Activated CD8-positive, alpha-beta memory T cell treated with anti-CD3 and anti-CD28 coated beads for 36 hours (primary cell): ENCODE measurements around the gene LRRC28. TPM values are rescaled to one million over a fixed set of nuclear protein-coding genes. Genes with fewer than 3 reads are reported as not detected.

Experiments
- CTCF ChIA-PET: fragments of 350-600 bp; sonication (Branson Sonifier 250); formaldehyde crosslinking; loops from one replicate; lab custom pipeline; 2021; ENCODE audit warnings: antibody characterized with exemption; lab: Charles Lee
- POLR2A ChIA-PET: fragments of 350-600 bp; sonication (Branson Sonifier 250); formaldehyde crosslinking; loops from one replicate; lab custom pipeline; 2021; ENCODE audit warnings: antibody characterized with exemption; lab: Charles Lee
- total RNA-seq, 2 experiments: library from RNA; stranded (reverse); gene quantifications; one replicate each; pipeline ENCODE4 v1.2.3, GENCODE V29; 2021

The LRRC28 gene
- total RNA-seq, 2 experiments from 2014 or later: 17.0 to 17.6 TPM

DNA sequence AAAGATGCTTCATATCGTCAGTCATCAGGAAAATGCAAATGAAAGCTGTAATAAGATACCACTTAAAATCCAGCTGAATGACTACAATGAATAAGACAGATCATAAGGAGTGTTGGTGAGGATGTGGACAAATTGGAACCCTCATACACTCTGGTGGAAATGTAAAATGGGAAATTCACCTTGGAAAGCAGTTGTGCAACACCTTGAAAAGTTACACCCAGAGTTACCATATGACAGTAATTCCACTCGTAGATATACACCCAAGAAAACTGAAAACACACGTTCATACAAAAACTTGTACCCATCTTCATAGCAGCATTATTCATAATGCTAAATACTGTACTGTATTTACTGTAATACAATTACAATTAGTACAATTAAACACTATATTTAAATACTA, 4.2 kb upstream of the LRRC28 start:
- POLR2A ChIA-PET: no interaction called here
- CTCF ChIA-PET: no interaction called here

DNA sequence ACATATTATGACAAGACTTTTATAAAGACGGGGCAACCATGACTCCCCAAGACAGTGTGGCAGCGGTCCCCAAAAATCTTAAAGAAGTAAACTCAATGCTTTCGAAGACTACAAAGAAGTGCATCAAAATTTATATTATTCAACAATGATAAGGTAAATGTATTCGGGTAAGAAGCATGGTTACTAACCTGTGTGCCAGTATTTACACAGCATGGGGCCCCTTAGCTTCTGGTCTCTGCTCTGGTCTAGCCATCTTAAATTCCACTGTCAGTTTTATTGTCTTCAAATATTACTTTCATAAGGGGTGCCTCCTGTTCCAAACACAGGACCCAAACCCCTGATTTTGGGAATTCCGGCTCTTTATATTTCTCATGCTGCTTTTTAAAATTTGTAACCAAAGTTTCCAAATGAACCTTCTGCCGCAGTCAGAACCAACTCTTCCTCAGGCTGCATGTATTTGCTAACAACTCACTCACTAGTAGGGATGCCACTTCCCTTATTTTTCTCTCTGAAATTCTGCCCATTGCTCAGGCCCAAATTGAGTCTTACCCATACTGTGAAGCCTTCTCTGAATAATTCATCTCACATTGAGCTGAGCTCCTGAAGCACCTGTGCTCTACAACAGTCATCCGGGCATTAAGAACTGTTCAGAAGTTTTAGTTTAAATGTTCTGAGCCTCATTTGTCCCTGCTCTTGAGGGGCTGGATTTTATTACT, 3.1 kb upstream of the LRRC28 start:
- POLR2A ChIA-PET: no interaction called here
- CTCF ChIA-PET: no interaction called here

DNA sequence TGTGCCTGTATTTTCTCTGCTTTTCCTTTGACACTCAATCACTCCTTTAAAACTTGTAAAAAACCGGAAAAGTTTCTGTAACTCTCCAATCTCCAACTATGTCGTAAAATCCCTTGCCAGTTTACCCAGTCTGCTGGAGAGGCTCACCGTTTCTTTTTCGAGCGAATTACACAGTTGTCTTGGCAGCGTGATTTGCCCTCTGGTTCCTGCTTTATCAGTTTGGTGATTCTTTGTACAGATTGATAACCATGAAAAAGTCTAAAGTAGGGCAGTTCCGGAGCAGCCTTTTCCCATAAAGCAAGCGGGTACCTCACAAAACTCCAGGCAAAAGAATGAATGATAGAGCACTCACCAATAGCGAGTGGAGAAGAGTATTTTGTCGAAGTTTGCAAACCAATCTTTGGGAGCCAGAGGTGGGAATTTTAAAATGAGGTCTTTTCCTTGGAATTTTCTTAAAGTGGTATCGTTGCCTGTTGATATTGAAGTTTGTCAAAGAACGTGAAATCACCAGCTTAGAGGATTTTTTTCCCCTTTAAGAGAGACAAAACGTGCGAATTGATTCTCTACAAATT, 1.9 kb upstream of the LRRC28 start, which contains the start of gene TTC23:
Gene TTC23 (minus strand): TSS at position 312 of the 572 bp plus-strand sequence. CDS start 20,869 bp downstream, outside the sequence.
- ChIA-PET POLR2A (no interaction called here), CTCF (no interaction called here)

DNA sequence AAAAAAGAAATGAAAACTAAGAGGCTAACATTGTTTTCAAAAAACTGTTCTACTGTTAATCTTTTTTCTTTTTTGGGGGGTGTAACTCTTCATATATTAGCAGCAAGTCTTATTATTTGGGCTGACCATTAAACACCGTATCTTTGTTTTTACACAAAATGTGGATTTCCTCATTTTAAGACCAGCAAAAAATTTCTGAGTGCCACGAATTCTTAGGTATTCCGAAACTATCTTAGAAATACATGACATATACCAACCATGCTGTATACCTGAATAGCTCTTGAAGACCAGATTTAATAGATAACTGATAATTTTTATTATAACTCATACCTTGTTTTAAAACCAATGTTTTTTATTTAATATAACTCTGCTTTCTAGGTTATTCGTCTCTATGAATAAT, 1.3 kb upstream of the LRRC28 start:
- ChIA-PET POLR2A (no interaction called here), CTCF (no interaction called here)

DNA sequence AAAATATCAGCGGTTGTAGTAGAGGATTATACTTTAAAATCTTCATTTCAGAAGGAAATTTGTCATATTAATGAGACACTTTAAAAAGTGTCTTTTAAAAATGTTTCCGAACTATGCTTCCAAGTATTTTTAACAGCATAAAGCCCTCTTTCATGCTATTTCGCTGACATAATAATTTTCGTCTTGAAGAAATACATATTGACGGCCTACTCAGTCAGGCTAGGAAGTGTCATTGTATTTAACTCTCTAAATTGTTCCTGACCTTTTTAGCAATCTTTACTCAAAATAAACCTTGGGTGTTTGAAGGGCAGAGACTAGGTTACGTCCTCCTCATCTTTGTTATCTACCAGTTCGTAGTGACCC, 806 bp upstream of the LRRC28 start:
- ChIA-PET POLR2A (interaction anchor here (0.9 to 2.1 kb wide), 2 partner anchors 483 to 556 kb away, joined by 3 to 9 read pairs; partner anchors contain the start of gene LYSMD4), CTCF (interaction anchor here (1.5 kb wide), 1 partner anchor 119 kb away, joined by 3 read pairs; no protein-coding TSS in a partner anchor)

DNA sequence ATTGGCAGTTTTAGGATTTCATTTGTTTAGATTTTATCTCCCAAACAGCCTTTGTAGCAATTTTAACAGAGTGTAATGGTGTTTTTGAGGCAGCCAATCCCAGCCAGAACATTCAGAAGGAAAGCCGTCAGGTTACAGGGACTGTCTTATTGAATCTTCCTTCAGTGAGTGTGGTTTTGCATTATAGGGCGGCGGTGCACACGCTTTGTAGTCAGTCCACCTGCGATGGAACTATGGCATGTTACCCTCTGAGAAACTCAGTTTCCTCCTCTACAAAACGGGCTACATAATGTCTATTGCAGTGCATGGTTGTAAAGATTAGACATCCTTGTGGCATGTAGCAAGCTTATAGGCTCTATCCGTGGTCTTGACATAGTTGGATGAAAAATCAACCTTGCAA, 1.0 kb downstream of the LRRC28 start:
- ChIA-PET CTCF (no interaction called here), POLR2A (interaction anchor here (2.1 kb wide), 1 partner anchor 481 kb away, joined by 9 read pairs; the partner anchor contains the start of gene LYSMD4)

DNA sequence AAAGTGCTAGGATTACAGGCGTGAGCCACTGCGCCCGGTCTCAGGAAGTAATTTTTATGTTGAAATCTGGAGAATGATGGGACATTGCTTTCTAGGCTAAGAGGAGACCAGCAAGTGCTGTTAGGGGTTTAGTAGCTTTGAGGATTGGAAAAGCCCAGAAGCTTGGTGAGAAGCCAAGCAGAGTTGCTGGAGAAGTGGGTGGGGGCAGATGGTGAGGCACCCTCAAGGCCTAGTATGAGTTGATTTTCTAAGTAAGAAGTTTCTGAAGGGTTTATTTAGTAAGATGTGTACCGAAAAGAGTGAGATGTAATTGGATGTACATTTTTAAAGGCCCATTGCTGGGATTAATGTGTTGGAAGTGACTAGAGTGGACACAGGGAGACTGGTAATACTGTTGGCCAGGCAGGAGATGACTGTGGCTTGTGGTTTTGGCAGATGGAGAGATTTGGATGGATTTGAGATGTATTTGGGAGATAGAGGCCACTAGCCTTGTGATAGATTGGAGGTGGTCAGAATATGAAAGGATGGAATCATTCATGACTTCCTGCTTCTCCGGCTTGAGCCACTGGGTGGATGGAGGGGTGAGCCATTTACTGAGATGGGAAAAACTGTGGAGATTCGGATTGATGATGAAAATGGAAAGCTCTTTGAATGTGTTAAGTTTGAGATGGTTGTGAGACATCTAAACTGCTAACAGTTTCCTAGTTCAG, 2.3 kb downstream of the LRRC28 start:
- POLR2A ChIA-PET: no interaction called here
- CTCF ChIA-PET: no interaction called here

DNA sequence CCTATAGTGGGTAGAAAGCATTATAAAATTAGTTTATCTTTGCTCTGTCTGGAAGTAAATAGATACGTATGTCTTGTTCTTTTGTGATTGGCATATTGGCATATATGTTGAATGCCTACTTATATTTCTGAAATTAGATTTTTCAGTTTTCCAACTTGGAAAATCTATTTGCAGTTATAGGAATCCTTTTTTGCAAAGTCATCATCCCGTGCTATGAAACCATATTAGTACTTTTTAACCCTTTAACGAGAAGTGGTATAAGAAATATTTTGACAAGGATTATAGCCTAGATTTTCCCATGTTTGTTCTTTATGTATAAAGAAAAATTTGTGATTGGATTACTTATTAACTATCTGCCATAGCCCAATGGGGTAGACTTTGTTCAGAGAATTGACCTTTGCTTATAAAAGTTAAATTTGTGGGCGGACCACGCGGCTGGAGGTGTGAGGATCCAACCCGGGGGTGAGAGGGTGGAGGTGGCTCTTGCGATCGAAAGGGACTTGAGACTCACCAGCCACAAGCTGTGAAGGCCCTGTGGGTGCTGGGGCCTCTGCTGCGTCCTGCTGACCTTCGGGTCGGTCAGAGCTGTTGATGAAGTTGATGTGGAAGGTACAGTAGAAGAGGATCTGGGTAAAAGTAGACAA, 5.9 kb downstream of the LRRC28 start:
- POLR2A ChIA-PET: no interaction called here
- CTCF ChIA-PET: no interaction called here

DNA sequence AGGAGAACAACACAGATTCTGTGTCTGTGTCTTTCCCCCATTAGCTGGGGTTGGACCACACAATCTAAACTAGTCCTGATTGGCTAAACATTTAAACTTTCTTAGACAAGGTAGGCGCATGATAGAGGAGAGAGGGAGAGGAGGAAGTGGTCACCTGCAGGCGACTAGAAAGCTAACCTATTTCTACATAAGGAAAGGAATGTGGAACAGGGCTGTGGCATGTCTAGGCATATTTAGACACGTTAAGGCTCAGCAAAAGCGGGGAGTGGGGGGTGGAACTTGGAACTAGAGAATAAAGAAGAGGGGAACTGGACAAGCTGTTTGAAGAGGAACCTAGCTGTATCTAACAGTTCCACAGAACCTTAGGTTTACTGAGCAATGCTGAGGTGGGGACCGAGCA, 12.8 kb downstream of the LRRC28 start:
- ChIA-PET POLR2A (no interaction called here), CTCF (interaction anchor here (2.2 kb wide), 1 partner anchor 9 kb away, joined by 11 read pairs; no protein-coding TSS in a partner anchor)

DNA sequence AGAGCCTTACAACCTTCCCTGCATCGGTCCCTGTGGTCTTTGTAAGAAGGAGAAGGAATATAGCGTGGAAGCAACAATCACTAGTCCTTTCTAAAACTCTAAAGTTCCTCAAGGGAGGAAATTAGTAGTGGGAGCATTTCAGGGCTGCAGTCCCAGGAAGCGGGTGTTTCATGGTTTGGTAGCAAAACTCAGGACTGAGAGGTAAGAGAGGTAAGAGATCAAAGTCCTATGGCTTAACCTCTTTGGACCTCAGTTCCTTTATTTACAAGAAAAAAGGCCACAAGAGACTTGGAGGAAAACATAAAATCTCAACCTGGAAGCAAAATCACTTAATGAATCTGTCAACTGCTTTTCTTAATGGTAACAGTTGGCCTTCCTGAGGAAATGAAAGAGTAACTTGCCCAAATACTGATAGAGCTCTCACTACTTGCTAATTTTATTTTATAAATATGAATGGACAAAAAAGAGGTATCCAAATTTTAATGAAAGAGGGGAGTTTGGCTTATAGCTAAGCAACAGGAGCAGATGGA, 14.3 kb downstream of the LRRC28 start:
- ChIA-PET CTCF (no interaction called here), POLR2A (no interaction called here)

DNA sequence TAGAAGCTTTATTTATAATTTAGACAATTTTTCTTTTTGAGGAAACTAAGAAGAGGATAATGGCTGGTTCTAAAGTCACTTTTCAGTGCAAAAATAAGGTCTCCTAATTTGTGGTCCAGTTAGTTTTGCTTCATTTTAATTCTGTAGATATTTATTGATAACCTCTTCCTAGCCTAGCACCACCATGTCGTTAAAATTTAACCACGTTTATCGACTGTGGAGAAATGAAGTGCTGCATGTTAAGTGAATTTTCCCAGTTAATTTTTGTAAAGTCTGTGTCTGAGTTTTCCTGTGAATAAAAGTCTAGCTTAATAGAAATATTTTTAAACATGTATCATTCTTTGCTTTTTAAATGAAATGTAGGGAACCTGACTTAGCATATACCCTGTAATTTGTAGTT, 16.7 kb downstream of the LRRC28 start:
- ChIA-PET POLR2A (no interaction called here), CTCF (interaction anchor here (1.4 kb wide), 1 partner anchor 13 kb away, joined by 3 read pairs; no protein-coding TSS in a partner anchor)

DNA sequence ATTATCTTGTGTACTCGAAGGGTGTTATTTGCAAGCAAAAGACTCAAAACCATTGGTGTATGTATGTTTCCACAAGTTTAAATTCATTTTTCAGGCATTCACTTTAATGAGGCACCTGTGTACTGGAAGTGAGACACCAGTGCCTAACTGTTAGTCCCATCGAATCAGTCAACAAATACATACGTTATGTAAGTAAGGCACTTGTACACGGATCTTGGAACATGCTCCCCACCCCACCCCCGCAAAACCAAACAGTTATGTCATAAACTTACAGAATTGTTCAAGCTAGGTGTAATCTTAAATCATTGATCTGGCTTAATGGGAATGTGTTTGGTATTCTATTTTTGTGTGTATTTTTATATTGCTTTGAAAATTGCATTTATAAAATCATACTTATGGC, 17.1 kb downstream of the LRRC28 start:
- ChIA-PET CTCF (interaction anchor here (1.4 kb wide), 1 partner anchor 13 kb away, joined by 3 read pairs; no protein-coding TSS in a partner anchor), POLR2A (no interaction called here)

DNA sequence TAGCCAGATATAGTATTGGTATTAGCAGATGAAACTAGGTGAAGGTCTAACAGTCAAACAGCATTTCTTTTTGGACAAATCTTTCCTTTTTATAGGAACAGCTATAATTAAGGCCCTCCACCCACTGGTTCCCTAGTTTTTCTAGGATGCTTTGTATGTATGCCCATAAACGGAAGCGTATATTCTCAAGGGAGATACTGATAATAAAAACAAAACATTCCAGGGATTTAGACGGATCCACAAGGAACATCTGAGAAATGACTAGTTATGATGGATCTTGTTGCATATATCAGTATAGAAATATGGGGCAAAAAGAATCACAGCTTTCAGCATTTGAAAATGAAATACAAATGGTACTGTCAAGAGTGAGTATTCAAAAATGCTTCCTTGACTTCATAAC, 22.5 kb downstream of the LRRC28 start:
- ChIA-PET CTCF (interaction anchor here (1.4 to 4.9 kb wide), 5 partner anchors 10 to 482 kb away, joined by 6 to 22 read pairs (median 10); partner anchors contain the start of genes LRRC28 and LYSMD4), POLR2A (no interaction called here)

DNA sequence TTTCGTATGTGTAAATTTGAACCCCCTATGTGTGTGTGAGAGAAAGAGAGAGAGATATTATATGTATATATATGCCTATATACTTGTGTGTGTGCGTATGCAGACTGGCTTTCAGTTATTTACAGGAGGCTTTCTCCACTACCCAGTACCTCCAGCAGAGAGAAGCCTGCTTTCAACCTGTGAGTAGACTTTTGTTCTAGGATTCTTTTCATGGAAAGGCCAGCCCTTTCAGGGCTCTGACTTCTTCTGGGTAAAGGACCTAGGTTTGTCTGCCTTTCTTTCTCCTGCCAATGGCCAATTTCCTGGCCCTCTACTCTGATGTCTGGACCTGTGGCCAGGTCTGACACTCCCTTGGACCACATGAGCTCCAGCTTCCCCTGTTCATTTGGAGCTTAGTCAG, 23.8 kb downstream of the LRRC28 start:
- CTCF ChIA-PET: interaction anchor here (1.3 kb wide), 1 partner anchor 481 kb away, joined by 5 read pairs; no protein-coding TSS in a partner anchor
- POLR2A ChIA-PET: no interaction called here

DNA sequence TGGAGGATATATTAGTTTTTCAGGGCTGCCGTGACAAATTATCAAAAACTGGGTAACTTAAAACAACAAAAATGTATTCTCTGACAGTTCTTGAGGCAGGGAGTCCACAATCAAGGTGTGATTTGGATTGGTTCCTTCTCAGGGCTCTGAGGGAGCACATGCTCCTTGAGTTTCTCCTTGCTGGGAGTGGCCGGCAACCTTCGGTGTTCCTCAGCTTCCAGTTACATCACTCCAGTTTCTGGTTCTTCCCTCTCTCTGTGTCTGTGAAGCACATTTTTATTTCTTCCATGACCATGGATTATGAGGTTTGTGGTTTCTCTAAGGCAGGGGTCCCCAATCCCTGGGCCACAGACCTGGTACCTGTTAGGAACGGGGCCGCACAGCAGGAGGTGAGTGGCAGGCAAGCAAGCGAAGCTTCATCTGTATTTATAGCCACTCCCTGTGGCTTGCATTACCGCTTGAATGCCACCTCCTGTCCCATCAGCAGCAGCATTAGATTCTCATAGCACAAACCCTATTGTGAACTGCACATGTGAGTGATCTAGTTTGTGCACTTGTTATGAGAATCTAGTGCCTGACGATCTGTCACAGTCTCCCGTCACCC, 24.3 kb downstream of the LRRC28 start:
- CTCF ChIA-PET: interaction anchor here (1.3 kb wide), 1 partner anchor 481 kb away, joined by 5 read pairs; no protein-coding TSS in a partner anchor
- POLR2A ChIA-PET: no interaction called here

DNA sequence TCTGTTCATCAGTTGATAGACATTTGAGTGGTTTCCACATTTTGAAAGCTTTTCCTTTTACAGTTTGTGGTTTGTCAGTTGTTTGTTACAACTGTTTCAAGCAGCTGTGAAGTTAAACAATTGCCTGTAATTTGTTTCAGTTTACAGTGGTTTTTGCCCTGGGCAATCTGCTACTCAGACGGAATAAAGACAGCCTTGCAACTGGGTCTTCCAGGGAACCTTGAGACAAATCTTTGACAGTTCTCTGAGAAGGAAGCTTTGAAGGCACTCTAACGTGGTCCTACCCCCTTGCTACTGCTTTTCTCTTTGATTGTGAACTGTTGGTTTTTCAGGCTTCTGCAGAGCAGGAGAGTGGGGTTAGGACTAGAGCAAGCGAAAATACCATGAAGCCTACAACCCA, 28.0 kb downstream of the LRRC28 start:
- POLR2A ChIA-PET: no interaction called here
- CTCF ChIA-PET: interaction anchor here (0.9 kb wide), 1 partner anchor 425 kb away, joined by 3 read pairs; no protein-coding TSS in a partner anchor

DNA sequence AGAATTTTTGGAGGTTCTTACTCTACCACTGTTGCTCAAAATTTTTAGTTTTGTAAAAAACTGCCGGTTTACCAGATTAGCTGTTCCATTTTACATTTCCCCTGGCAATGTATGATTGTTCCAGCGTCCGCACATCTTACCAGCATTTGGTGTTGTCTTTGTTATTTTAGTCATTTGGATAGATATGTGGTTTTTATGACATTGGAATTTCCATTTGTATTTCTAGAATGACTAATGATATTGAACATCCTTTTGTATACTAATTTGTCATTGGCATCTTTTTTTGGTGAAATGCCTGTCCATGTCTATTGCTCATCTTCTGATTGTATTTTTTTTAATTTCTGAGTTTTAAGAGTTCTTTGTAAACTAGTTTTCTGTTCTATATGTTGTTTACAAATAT, 28.5 kb downstream of the LRRC28 start:
- ChIA-PET POLR2A (interaction anchor here (0.7 kb wide), 1 partner anchor 428 kb away, joined by 3 read pairs; no protein-coding TSS in a partner anchor), CTCF (interaction anchor here (0.9 kb wide), 1 partner anchor 425 kb away, joined by 3 read pairs; no protein-coding TSS in a partner anchor)

DNA sequence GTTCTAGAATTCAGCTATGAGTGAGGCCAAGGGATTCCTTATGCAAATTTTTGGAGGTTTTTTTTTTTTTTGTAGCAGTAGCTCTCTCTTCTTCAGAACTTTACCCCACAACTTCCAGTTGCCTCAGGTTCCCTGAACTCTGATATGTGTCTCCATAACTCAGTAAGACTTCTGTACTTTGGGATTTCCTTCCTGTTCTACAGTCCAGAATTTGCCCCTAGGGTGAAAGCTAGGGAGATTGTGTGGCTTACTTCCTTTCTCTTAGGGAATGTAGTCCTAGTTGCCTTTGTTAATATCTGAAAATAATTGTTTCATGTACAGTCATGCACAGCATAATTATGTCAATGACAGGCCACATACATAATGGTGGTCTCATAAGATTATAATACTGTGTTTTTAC, 30.8 kb downstream of the LRRC28 start:
- CTCF ChIA-PET: interaction anchor here (1.0 to 1.7 kb wide), 2 partner anchors 10 to 422 kb away, joined by 5 to 6 read pairs; no protein-coding TSS in a partner anchor
- POLR2A ChIA-PET: no interaction called here
